Urinary bladder (tissue), 4 donors: Measurements from ENCODE around the gene LRPAP1. TPM values are rescaled to one million over a fixed set of nuclear protein-coding genes. Genes with fewer than 3 reads are reported as not detected.

Source experiments
- DNase-seq: peaks from one replicate; pipeline ENCODE4 v3.0.0-alpha.2; 2015; ENCODE audit errors: extremely low spot score
- H3K27ac ChIP-seq: one replicate; pipeline ENCODE4 v1.5.1; 2013; ENCODE audit warnings: low read depth, mild to moderate bottlenecking, moderate library complexity
- H3K36me3 ChIP-seq: one replicate; pipeline ENCODE4 v1.6.1; 2013; ENCODE audit warnings: mild to moderate bottlenecking, moderate library complexity; ENCODE audit not compliant: insufficient read depth
- H3K4me1 ChIP-seq: one replicate; pipeline ENCODE4 v1.6.1; 2013; ENCODE audit warnings: mild to moderate bottlenecking, moderate library complexity; ENCODE audit not compliant: insufficient read depth
- H3K4me3 ChIP-seq: one replicate; pipeline ENCODE4 v1.5.1; 2013; ENCODE audit warnings: low read depth, low read length
- WGBS: extraction: QIAGEN DNeasy Blood & Tissue Kit; methylation state at CpG from one replicate; pipeline ENCODE4 v1.1.7; 2013; 5-methylcytosine and 5-hydroxymethylcytosine counted together
- polyA plus RNA-seq: library from polyadenylated mRNA; stranded (reverse); fragments of 200-250 nt; gene quantifications from one replicate; pipeline ENCODE4 v1.2.3, GENCODE V29; 2013
- total RNA-seq: library from RNA; depleted of rRNA; stranded (reverse); fragments of >200 nt; gene quantifications from one replicate; pipeline ENCODE4 v1.2.3, GENCODE V29; 2014
- donor health status: healthy with polysubstance abuse.
- donor health status: healthy.

LRPAP1 gene
- total and polyA plus RNA-seq, 2 donors: 79.6 to 231 TPM

DNA sequence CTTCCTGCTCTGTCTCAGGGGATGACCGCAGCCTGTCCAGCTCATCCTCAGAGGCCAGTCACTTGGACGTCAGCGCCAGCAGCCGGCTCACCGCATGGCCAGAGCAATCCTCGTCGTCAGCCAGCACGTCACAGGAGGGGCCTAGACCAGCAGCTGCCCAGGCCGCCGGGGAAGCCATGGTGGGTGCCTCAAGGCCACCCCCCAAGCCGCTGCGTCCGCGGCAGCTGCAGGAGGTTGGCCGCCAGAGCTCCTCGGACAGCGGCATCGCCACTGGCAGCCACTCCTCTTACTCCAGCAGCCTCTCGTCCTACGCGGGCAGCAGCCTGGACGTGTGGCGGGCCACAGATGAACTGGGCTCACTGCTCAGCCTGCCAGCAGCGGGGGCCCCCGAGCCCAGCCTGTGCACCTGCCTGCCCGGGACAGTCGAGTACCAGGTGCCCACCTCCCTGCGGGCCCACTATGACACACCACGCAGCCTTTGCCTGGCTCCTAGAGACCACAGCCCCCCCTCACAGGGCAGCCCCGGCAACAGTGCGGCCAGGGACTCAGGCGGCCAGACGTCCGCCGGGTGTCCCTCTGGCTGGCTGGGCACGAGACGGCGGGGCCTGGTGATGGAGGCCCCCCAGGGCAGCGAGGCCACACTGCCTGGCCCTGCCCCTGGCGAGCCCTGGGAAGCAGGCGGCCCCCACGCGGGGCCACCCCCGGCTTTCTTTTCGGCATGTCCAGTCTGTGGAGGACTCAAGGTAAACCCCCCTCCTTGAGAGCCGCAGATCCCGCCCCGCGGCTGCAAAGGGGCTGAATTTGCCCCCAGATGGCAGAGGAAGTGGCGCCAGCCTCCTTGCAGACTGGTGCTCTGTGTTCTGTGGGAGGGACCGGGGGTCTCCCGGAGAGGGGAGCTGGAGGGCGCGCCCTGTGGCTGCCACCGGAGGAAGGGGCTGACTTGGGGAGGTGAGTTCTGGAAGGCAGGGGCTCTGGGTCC, 39.2 kb downstream of the LRPAP1 start:
- Histone ChIP-seq H3K4me3 (no peak overlapping the region), H3K27ac (no peak overlapping the region), H3K36me3 (no peaks in the 10 kb centered on the region), H3K4me1 (no peaks in the 10 kb centered on the region)
- 80% methylated on average over 55 of the region's 55 CpGs for whole genome bisulfite sequencing
- no peak for DNase-seq

DNA sequence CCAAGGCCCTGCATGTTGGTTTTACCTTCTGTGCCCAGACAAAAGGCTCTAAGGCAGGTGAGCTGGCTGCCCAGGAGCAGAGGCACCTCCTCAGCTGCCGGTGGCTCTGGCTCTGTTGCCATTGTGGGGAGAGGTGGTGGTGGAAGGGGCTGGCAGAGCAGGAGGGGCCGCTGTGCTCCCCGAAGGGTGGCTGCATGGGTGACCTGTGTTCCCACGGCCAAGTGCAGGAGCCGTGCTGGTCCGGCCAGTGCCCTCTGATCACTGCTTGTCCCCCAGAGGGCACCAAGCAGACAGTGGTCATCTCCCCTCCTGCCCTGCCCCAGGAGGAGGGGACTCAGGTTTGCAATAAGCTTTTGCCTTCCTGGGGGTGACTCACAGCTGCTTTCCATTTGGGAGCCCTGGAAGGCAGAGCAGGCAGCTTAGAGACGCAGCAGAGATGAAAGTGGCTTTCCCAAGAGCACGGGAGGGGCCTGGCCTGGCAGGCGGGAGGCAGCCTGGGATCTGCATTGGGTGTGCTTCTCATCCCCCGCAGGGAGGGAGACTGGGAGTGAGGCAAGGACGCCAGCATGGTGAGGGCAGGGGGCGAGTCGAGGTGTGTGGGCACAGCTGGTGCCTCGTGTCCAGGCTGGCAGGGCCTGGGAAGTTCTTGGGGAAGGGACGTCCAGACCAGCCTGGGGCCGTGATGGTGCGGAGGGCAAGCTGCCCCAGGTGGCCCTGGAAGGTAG, 40.4 kb downstream of the LRPAP1 start:
- DNase-seq: no peak
- Histone ChIP-seq H3K4me3 (no peak overlapping the region), H3K4me1 (no peaks in the 10 kb centered on the region), H3K36me3 (no peaks in the 10 kb centered on the region), H3K27ac (no peak overlapping the region)
- WGBS: 59% methylated on average over 17 of the region's 17 CpGs

DNA sequence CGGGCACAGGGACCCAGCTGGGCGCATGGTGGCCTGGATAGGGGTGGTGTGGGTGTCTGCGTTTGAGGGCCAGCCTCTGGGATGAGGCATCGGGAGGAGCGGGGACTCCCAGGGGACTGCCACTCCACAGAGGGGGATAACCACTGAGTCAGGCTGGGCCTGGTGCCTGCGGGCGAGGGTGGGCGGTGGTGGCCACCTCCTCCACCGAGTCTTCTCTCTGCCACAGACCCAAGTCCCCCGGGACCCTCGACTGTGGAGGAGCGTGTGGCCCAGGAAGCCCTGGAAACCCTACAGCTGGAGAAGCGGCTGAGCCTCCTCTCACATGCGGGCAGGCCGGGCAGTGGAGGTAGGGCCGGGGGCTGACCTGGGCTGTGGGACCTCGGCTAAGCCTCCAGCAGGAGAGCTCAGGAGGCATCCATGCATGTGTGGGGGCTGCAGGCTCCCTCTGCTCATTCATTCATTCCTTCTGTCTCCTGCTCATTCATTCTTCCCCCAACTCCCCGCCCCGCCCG, 42.7 kb downstream of the LRPAP1 start:
- Histone ChIP-seq H3K4me1 (no peaks in the 10 kb centered on the region), H3K4me3 (no peak overlapping the region), H3K27ac (no peak overlapping the region), H3K36me3 (no peaks in the 10 kb centered on the region)
- no peak for DNase-seq
- WGBS: 56% methylated on average over 20 of the region's 20 CpGs

DNA sequence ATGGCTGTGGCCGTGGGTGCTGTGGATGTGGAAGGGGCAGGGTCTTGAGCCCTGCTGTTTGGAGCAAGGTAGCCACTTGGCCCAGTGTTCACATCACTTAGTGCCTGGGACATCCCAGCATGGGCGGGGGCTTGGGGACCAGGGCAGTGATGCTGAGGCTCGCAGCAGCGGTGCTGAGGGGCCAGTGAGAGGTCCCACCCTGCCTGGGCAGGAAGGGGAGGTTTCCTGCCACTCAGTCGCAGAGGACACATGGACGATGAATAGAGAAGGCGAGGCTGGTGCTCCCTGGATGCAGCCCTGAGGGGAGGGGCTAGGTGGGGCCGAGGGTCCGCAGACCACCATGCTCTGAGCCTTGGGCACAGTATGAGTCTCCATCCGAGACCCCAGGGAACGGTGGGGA, 43.4 kb downstream of the LRPAP1 start:
- H3K36me3 ChIP-seq: no peaks in the 10 kb centered on the region
- 59% methylated on average over 11 of the region's 11 CpGs for WGBS

DNA sequence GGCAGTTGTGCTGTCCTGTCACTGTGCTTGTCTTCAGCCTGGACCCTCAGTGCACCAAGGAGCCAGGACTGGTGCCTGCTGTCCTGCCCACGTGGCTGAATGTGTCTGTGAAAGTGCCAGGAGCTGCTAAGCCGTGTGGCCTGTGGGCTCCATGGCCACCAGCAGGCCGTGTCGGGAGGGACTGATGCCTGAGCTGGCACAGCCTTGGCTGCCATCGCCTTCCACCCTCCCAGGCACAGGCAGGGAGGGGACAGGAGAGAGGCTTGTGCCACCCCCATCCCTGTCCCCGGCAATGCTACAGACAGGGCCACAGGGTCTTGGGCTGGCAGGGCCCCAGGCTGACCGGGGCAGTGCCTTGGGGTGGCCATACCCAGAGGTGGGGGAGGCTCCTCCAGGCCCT, 44.4 kb downstream of the LRPAP1 start:
- Histone ChIP-seq H3K4me1 (no peaks in the 10 kb centered on the region), H3K27ac (no peak overlapping the region)

More for the DNA sequence above, 43.4 kb downstream of the LRPAP1 start:
- H3K4me1 ChIP-seq: no peaks in the 10 kb centered on the region
- H3K27ac ChIP-seq: no peak overlapping the region
- DNase-seq: no peak
- no peak overlapping the region for H3K4me3 ChIP-seq

DNA sequence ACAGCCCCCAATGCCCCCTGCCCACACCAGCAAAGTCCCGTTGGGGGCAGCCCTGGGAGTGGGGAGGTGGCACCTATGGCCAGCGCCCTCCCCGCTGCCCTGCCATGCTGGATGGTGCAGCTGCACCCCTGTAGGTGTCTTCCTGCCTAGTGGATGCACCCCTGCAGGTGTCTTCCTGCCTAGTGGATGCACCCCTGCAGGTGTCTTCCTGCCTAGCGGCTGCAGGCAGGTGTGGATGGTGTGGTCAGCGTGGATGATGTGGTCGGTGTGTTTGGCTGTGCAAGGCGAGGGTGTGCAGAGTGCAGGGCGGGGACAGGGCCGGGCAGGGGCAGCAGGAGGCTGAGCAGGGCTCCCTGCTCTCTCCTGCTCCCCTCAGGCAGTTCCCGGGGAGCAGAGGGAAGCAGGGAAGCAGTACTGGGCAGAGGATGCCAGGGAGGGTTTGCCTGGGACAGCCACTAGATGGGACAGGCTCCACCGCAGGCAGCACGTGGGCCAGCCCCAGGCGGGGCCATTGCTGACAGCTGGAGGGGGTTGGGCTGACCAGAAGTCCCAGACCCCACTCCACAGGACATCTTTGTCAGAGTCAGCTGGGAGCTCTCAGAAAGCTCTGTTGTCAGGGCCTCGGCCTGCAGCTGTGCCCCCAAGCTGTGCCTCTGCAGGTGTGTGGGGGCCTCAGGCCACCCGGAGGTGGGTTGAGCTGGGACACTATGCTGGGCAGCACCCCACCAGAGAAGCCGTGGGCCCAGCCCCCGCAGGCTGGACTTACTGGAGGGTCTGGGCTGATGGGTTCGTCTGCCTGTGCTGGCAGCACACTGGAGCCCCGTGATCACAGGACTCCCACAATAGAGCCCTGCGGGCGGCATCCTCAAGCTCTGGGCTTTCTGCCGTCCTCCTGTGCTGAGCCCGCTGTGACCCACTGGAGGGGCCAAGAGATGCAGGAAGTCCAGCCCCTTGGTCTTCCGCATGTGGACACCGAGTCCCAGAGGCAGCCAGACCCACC, 45.4 kb downstream of the LRPAP1 start:
- Histone ChIP-seq H3K36me3 (no peaks in the 10 kb centered on the region), H3K4me1 (no peaks in the 10 kb centered on the region), H3K27ac (no peak overlapping the region), H3K4me3 (no peak overlapping the region)
- no peak for DNase-seq
- 72% methylated on average over 25 of the region's 25 CpGs for WGBS

More for the DNA sequence above, 44.4 kb downstream of the LRPAP1 start:
- Histone ChIP-seq H3K36me3 (no peaks in the 10 kb centered on the region), H3K4me3 (no peak overlapping the region)
- 85% methylated on average over 7 of the region's 7 CpGs for WGBS
- no peak for DNase-seq

DNA sequence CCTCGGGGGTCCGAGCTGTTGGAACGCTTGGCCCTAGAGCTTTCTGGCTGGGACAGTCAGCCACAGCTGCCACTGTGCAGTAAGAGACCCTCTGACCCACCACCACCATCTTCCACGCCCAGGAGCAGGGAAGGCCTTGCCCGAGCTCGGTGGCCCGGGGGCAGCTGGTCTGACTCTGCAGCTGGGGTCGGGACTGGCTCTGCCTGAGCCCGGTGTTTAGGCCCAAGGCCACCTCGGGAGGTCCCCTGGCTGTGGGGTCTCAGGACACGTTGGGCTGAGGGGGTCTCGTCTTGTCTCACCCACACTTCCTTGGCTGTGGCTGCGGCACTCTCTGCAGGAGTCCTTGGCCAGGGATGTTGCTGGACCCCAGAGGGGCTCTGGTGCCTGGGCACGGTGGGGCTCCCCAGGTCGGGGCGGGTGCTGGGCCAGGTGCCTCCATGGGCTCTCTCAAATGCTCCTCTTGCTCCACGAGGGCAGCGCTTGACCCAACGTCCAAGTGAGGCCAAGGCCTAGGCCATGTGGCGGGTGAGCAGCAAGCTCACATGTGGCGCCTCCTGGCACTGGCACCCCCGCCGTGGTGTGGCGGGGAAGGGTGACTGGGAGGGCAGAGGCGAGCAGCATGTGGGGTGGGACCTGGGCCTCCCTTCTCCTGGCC, 46.2 kb downstream of the LRPAP1 start:
- no peak overlapping the region for H3K4me3 ChIP-seq

DNA sequence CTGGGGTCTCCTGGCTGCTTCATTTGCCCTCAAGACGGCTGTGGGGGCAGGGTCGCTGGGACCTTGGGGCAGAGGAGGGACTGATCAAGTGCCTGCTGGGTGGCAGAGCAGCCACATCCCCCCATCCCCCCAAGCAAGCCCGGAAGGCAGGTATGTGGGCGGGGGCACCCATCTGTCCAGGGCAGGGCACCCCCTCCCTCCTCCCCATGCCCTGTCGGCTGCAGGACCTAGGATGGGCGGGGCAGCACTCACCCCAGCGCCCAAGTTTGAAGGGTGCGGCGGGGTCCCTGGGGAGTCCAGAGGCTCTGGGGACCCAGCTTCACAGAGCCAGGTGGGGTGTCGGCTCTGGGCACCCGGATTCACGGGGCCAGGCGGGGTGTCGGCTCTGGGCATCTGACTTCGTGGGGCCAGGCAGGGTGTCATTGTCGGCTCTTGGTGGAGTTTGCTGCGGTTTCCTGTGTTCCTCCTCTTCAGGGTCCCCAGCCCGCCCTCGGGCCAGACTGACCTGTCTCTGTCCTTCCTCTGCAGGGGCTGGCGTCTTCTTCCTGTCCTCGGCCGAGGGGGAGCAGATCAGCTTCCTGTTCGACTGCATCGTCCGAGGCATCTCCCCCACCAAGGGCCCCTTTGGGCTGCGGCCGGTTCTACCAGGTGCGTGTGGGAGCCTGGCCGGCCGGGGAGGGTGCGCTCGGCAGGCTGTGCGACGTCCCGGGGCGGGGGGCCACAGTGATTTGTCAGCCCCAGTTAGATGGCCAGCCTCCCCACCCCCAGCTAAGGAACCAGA, 47.0 kb downstream of the LRPAP1 start:
- peak overlapping the region; percentile 84 for H3K27ac ChIP-seq
- 38% methylated on average over 36 of the region's 36 CpGs for WGBS

More for the DNA sequence above, 46.2 kb downstream of the LRPAP1 start:
- H3K27ac ChIP-seq: no peak overlapping the region
- no peak for DNase-seq
- no peaks in the 10 kb centered on the region for H3K4me1 ChIP-seq
- WGBS: 88% methylated on average over 25 of the region's 25 CpGs
- no peaks in the 10 kb centered on the region for H3K36me3 ChIP-seq

DNA sequence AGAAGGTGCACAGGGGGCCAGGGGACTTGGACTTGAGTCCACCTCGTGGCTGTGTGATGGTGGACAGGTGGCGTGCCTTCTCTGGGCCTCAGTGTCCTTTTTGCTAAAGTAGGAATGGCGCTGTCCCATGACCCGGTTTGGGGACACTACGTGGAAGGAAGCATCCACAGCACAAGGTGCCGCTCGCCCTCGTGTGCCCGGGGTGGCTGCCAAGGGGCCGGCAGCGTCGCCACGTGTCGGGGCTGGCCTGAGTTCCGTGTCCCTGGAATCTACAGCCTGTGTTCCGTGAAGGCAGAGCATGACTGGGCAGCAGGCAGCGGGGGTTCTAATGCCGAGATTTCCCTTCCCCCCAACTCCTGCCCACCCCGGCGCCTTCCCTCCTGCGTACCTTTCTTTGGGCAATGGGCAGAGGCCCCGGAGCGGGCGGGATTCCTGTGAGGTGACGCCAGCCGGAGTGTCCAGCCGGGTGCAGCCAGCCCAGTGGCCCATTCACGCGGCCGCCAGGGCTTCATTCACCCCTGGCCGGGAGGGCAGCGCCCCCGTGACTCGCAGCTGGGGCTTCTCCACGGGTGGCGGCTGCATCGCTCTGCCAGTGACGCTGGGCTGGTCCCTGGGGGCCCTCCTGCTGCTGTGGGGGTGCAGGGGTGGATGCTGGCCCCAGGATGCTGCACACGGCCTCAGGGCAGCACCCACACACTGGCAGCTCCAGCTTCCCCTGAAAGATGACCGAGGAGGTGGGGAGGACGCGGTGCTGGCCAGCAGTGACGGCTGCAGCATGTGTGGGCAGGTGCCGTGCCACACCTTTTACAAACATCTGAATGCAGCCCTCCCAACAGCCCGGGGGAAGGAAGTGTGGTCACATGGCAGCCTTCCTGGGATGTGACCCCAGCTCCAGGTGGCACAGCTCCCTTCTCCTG, 47.9 kb downstream of the LRPAP1 start:
- H3K4me3 ChIP-seq: no peak overlapping the region
- H3K36me3 ChIP-seq: no peaks in the 10 kb centered on the region
- WGBS: 71% methylated on average over 45 of the region's 45 CpGs
- DNase-seq: peak; percentile 51
- H3K4me1 ChIP-seq: no peaks in the 10 kb centered on the region
- H3K27ac ChIP-seq: peak overlapping the region; percentile 84

More for the DNA sequence above, 47.0 kb downstream of the LRPAP1 start:
- H3K36me3 ChIP-seq: no peaks in the 10 kb centered on the region
- H3K4me1 ChIP-seq: no peaks in the 10 kb centered on the region
- H3K4me3 ChIP-seq: no peak overlapping the region
- no peak for DNase-seq

DNA sequence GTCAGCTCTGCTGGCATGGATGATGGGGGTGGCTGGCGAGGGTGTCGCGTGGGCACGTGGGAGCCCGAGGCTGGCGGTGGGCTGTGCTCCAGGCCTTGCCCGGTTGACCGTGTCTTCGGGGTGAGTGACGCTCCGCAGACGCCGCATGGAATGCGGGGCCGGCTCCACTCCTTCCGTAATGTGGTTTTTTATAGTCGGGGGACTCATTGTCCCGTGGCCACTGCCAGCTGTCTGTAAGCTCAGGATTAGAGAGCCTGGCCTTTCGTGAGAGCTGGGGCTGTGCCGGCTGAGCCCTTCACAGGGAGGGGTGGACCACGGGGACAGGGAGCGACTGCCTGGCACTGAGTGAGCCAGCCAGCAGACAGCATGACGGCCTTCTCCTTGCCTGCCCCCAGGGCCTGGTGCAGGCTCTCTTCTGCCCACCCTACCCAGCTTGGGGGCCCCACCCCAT, 48.7 kb downstream of the LRPAP1 start:
- WGBS: 22% methylated on average over 23 of the region's 23 CpGs
- H3K4me3 ChIP-seq: no peak overlapping the region

DNA sequence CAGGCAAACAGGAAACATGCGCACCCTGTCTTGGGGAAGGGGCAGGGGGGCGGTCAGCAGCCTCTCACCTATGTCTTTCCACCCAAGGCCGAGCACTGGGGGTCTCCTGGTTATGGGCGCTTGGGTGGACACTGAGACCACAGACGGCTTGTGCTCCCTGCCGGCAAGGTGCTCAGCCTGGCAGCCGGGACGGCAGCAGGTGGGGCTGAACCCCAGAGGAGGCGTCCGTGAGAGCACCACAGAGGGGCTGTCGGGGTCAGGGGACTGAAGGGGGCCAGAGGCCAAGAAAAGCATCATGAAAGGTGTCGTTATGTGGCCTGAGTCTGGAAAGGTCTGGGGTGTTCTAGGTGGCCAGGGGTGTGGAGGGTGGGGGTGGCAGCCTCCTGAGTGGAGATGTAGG, 49.5 kb downstream of the LRPAP1 start:
- H3K36me3 ChIP-seq: no peaks in the 10 kb centered on the region
- H3K27ac ChIP-seq: no peak overlapping the region
- H3K4me3 ChIP-seq: no peak overlapping the region
- 94% methylated on average over 12 of the region's 12 CpGs for WGBS
- DNase-seq: no peak
- H3K4me1 ChIP-seq: no peaks in the 10 kb centered on the region

More for the DNA sequence above, 48.7 kb downstream of the LRPAP1 start:
- DNase-seq: no peak
- Histone ChIP-seq H3K27ac (no peak overlapping the region), H3K4me1 (no peaks in the 10 kb centered on the region), H3K36me3 (no peaks in the 10 kb centered on the region)
